ENCODE data around the gene PRR35. TPM values are rescaled to one million over a fixed set of nuclear protein-coding genes. Genes with fewer than 3 reads are reported as not detected.

The PRR35 gene
- polyA plus RNA-seq, 1 donor from 2014 or later = not detected

- Histone ChIP-seq H3K27me3 (ENCODE audit: insufficient read depth, low read depth, low read length) (no peaks in the 10 kb centered on the region), H3K27ac (ENCODE audit: low read length) (no peak overlapping the region), H3F3A (ENCODE audit: insufficient read depth, low read length, poor library complexity, severe bottlenecking) (no peaks in the 10 kb centered on the region), H3K9me2 (ENCODE audit: insufficient read depth, low read length) (no peaks in the 10 kb centered on the region), H3K9ac (ENCODE audit: low read length) (no peak overlapping the region), H3K36me3 (ENCODE audit: insufficient read depth, low read length) (no peaks in the 10 kb centered on the region), H4K20me1 (ENCODE audit: insufficient read depth) (peaks cover 4% of the 10 kb centered on the region), H3K9me3 (ENCODE audit: low read length) (no peaks in the 10 kb centered on the region), H3K79me2 (replicated peaks; ENCODE audit: insufficient read depth, low read length) (peaks cover 29% of the 10 kb centered on the region), H3K4me2 (ENCODE audit: low read length) (no peak overlapping the region), H2AFZ (ENCODE audit: low read depth, low read length) (no peak overlapping the region), H3K4me3 (ENCODE audit: low read length) (no peak overlapping the region)
- TF ChIP-seq EP300 (conservative IDR thresholded peaks at IDR 0.05; ENCODE audit: poor library complexity, severe bottlenecking) = no peak
- TF ChIP-seq MXI1 (conservative IDR thresholded peaks at IDR 0.05; ENCODE audit: poor library complexity, severe bottlenecking) = no peak
- TF ChIP-seq RAD21 (conservative IDR thresholded peaks at IDR 0.05) = no peak
- no peak for TF ChIP-seq SMC3 (conservative IDR thresholded peaks at IDR 0.05; ENCODE audit: poor library complexity)
- TF ChIP-seq CTCF (IDR thresholded peaks at IDR 0.05; ENCODE audit: poor library complexity, severe bottlenecking) = no peak
- no peak for TF ChIP-seq TAF1 (IDR thresholded peaks at IDR 0.05; ENCODE audit: low read depth)
- TF ChIP-seq POLR2AphosphoS5 (IDR thresholded peaks at IDR 0.05) = no peak
- no peak for TF ChIP-seq EZH2 (IDR thresholded peaks at IDR 0.05; ENCODE audit: borderline replicate concordance, insufficient read depth, low read length, poor library complexity, severe bottlenecking)
Measured at GRCh38 chr16:592518-593306, 32.5 kb downstream of the PRR35 start.

GRCh38 chr16:593406-593805 lies 33.2 kb downstream of the PRR35 start:
- TF ChIP-seq TAF1 (IDR thresholded peaks at IDR 0.05; ENCODE audit: low read depth) (no peak), CTCF (IDR thresholded peaks at IDR 0.05; ENCODE audit: poor library complexity, severe bottlenecking) (no peak), MXI1 (conservative IDR thresholded peaks at IDR 0.05; ENCODE audit: poor library complexity, severe bottlenecking) (no peak), REST (IDR thresholded peaks at IDR 0.05; ENCODE audit: borderline replicate concordance) (no peak), RAD21 (conservative IDR thresholded peaks at IDR 0.05) (no peak), EZH2 (IDR thresholded peaks at IDR 0.05; ENCODE audit: borderline replicate concordance, insufficient read depth, low read length, poor library complexity, severe bottlenecking) (no peak), POLR2AphosphoS5 (IDR thresholded peaks at IDR 0.05) (no peak), SMC3 (conservative IDR thresholded peaks at IDR 0.05; ENCODE audit: poor library complexity) (no peak), EP300 (conservative IDR thresholded peaks at IDR 0.05; ENCODE audit: poor library complexity, severe bottlenecking) (no peak)
- H3K27ac ChIP-seq (ENCODE audit: low read length) = no peak overlapping the region
- H3K9me2 ChIP-seq (ENCODE audit: insufficient read depth, low read length) = no peaks in the 10 kb centered on the region
- no peaks in the 10 kb centered on the region for H3K36me3 ChIP-seq (ENCODE audit: insufficient read depth, low read length)
- peaks cover 4% of the 10 kb centered on the region for H4K20me1 ChIP-seq (ENCODE audit: insufficient read depth)
- no peaks in the 10 kb centered on the region for H3K27me3 ChIP-seq (ENCODE audit: insufficient read depth, low read depth, low read length)
- no peak overlapping the region for H3K9ac ChIP-seq (ENCODE audit: low read length)
- no peaks in the 10 kb centered on the region for H3K9me3 ChIP-seq (ENCODE audit: low read length)
- H3K4me2 ChIP-seq (ENCODE audit: low read length) = no peak overlapping the region
- no peak overlapping the region for H2AFZ ChIP-seq (ENCODE audit: low read depth, low read length)
- peaks cover 29% of the 10 kb centered on the region for H3K79me2 ChIP-seq (replicated peaks; ENCODE audit: insufficient read depth, low read length)
- H3F3A ChIP-seq (ENCODE audit: insufficient read depth, low read length, poor library complexity, severe bottlenecking) = no peaks in the 10 kb centered on the region
- H3K4me3 ChIP-seq (ENCODE audit: low read length) = no peak overlapping the region
